GM12872 (cell line): ENCODE data around the gene ACACA.

ENCODE experiments used
- CTCF ChIP-seq: IDR thresholded peaks from 3 replicates; pipeline ENCODE4 v1.5.1; 2011; ENCODE audit warnings: low read depth, mild to moderate bottlenecking, low read length, moderate library complexity; ENCODE audit not compliant: insufficient read depth

The ACACA gene

GRCh38 chr17:37410357-37410756 is 3.7 kb upstream of the ACACA start:
- TF ChIP-seq CTCF: no peak

- TF ChIP-seq CTCF: no peak
These were observed 541 bp downstream of the ACACA start for GRCh38 chr17:37405955-37406634.

GRCh38 chr17:37400505-37400904 is 6.1 kb downstream of the ACACA start:
- TF ChIP-seq CTCF: no peak

GRCh38 chr17:37399265-37399803 is 7.3 kb downstream of the ACACA start:
- no peak for TF ChIP-seq CTCF

- TF ChIP-seq CTCF: no peak
These were observed 13.3 kb downstream of the ACACA start for GRCh38 chr17:37393352-37393751.

GRCh38 chr17:37392024-37392590 is 14.5 kb downstream of the ACACA start:
- no peak for TF ChIP-seq CTCF

GRCh38 chr17:37391146-37391545 is 15.5 kb downstream of the ACACA start:
- TF ChIP-seq CTCF: no peak
